ENCODE measurements around the gene LRP1B. TPM values are rescaled to one million over a fixed set of nuclear protein-coding genes. Genes with fewer than 3 reads are reported as not detected.

The LRP1B gene
- polyA plus RNA-seq, 2 of the 4 experiments (the other 2 are of a cell fraction) = 0.03 TPM; not detected in 1

DNA sequence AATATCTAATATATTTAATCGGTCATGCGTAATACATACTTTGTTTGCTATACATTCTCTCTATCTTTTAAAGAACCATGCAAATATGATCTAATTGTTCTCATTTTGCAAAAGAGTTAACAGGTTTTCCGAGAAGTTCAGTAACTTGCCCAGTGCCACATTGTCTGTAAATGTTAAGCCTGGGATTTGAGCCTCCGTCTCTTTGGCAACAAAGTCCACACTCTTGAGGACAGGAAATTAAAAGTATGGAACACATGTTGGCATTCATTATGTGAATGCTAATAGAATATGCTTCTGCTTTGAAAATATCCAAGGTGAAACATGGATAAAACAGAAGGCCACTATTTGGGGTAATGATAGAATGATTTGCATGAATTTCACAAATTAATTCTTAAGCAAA is 85.2 kb downstream of the LRP1B start:
- no peak for TF ChIP-seq TP53 (CRISPR knock-in tag; IDR thresholded peaks at IDR 0.05)
- TF ChIP-seq FOSL2 (IDR thresholded peaks at IDR 0.05) = no peak
- TF ChIP-seq FOSL2 (CRISPR knock-in tag; IDR thresholded peaks at IDR 0.05) = no peak
- ChIA-PET POLR2A (no interaction called here), CTCF (no interaction called here)
- H3K4me1 ChIP-seq = no peaks in the 10 kb centered on the region
- H3K27ac ChIP-seq = no peak overlapping the region
- FAIRE-seq = no peak
- no peaks in the 10 kb centered on the region for H3K9me3 ChIP-seq
- 53% methylated on average over 4 of the region's 4 CpGs for WGBS (ENCODE audit: missing lambda C conversion rate)
- H3K4me2 ChIP-seq = no peak overlapping the region
- ATAC-seq = no peak
- H3K4me3 ChIP-seq = no peak overlapping the region
- no peak for DNase-seq (ENCODE audit: low read depth in 1 of 2, low spot score in 1 of 2)

GRCh38 chr2:142044197-142044596 is 86.6 kb downstream of the LRP1B start:
- 4% methylated on average over 3 of the region's 3 CpGs for WGBS (ENCODE audit: missing lambda C conversion rate)
- FAIRE-seq (no peak), DNase-seq (ENCODE audit: low read depth in 1 of 2, low spot score in 1 of 2) (no peak), ATAC-seq (no peak)
- H3K4me1 ChIP-seq = no peaks in the 10 kb centered on the region
- ChIA-PET CTCF (no interaction called here), POLR2A (no interaction called here)
- H3K27ac ChIP-seq = no peak overlapping the region
- no peak overlapping the region for H3K4me2 ChIP-seq
- no peaks in the 10 kb centered on the region for H3K9me3 ChIP-seq
- TF ChIP-seq BHLHE40 (IDR thresholded peaks at IDR 0.05; ENCODE audit: low read depth, low read length) (no peak), ELK1 (IDR thresholded peaks at IDR 0.05; ENCODE audit: low read depth, low read length) (no peak), MAFK (IDR thresholded peaks at IDR 0.05; ENCODE audit: partially characterized antibody) (no peak)
- H3K4me3 ChIP-seq = no peak overlapping the region

GRCh38 chr2:142042536-142043199 is 88.1 kb downstream of the LRP1B start:
- H3K9me3 ChIP-seq = no peaks in the 10 kb centered on the region
- TF ChIP-seq FOSB (CRISPR knock-in tag; IDR thresholded peaks at IDR 0.05) = no peak
- TF ChIP-seq NR3C1 (IDR thresholded peaks at IDR 0.05) = no peak
- TF ChIP-seq ZSCAN20 (CRISPR knock-in tag; IDR thresholded peaks at IDR 0.05) = no peak
- TF ChIP-seq EP300 (IDR thresholded peaks at IDR 0.05) = no peak
- no peak for TF ChIP-seq MAZ (IDR thresholded peaks at IDR 0.05; ENCODE audit: borderline replicate concordance, low read depth, low read length)
- TF ChIP-seq PBX3 (IDR thresholded peaks at IDR 0.05) = no peak
- no peak for FAIRE-seq
- H3K4me2 ChIP-seq = no peak overlapping the region
- no peak for ATAC-seq
- ChIA-PET CTCF (no interaction called here), POLR2A (no interaction called here)
- H3K4me1 ChIP-seq = no peaks in the 10 kb centered on the region
- no peak overlapping the region for H3K27ac ChIP-seq
- DNase-seq (ENCODE audit: low read depth in 1 of 2, low spot score in 1 of 2) = no peak
- H3K4me3 ChIP-seq = no peak overlapping the region
- 6% methylated on average over 1 of the region's 1 CpG for WGBS (ENCODE audit: missing lambda C conversion rate)

DNA sequence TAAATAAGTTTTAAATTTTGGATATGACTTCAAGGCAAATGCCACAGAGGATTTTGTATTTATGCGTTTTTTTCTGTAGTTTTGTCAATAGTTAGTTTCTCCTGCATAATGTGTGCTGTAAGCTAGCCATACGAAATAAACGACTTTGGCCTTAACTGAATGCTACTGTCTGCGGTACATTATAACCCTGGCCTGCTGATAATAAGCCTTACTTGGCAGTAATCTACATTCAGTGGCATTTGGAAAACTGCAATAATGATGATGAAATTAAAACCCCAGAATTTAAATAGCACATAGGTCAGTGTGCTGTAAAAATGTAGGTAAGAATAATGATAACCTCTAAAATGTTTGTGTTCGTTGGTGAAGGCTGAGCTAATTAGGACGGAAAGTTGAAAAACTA is 88.8 kb downstream of the LRP1B start:
- Histone ChIP-seq H3K4me3 (no peak overlapping the region), H3K4me2 (no peak overlapping the region), H3K27ac (no peak overlapping the region), H3K9me3 (no peaks in the 10 kb centered on the region), H3K4me1 (no peaks in the 10 kb centered on the region)
- ChIA-PET CTCF (no interaction called here), POLR2A (no interaction called here)
- FAIRE-seq (no peak), DNase-seq (ENCODE audit: low read depth in 1 of 2, low spot score in 1 of 2) (no peak), ATAC-seq (no peak)
- no peak for TF ChIP-seq EHMT2 (IDR thresholded peaks at IDR 0.05; ENCODE audit: low read depth)
- no peak for TF ChIP-seq BHLHE40 (IDR thresholded peaks at IDR 0.05; ENCODE audit: low read depth, low read length)
- TF ChIP-seq EHF (CRISPR knock-in tag; IDR thresholded peaks at IDR 0.05) = no peak
- 24% methylated on average over 6 of the region's 6 CpGs for WGBS (ENCODE audit: missing lambda C conversion rate)

DNA sequence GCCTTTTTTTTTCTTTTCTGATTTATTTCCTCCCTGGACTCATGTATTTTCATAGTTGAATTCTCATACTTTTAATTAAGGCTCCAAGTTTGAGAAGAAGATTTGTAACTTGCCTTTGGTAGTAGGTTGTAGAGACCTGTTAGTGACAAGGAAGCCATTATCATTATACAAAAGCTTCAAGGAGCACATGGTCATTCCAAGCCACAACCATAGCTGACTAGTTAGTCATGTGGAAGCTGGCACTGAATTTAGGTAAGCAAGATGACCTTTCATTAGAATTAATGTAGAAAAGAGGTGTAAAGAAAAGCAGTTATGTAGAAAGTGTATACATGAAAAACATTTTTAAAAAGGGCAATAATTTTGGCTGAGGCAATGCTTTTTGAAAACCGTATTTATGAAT is 89.7 kb downstream of the LRP1B start:
- FAIRE-seq (no peak), DNase-seq (ENCODE audit: low read depth in 1 of 2, low spot score in 1 of 2) (no peak)
- H3K27ac ChIP-seq = no peak overlapping the region

More for the DNA sequence above, 89.7 kb downstream of the LRP1B start:
- ChIA-PET CTCF (no interaction called here), POLR2A (no interaction called here)
- Histone ChIP-seq H3K4me1 (no peaks in the 10 kb centered on the region), H3K4me3 (no peak overlapping the region), H3K4me2 (no peak overlapping the region), H3K9me3 (no peaks in the 10 kb centered on the region)
- 30% methylated on average over 1 of the region's 1 CpG for WGBS (ENCODE audit: missing lambda C conversion rate)
- TF ChIP-seq, protein P1, sequence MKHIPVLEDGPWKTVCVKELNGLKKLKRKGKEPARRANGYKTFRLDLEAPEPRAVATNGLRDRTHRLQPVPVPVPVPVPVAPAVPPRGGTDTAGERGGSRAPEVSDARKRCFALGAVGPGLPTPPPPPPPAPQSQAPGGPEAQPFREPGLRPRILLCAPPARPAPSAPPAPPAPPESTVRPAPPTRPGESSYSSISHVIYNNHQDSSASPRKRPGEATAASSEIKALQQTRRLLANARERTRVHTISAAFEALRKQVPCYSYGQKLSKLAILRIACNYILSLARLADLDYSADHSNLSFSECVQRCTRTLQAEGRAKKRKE (CRISPR knock-in tag; IDR thresholded peaks at IDR 0.05; ENCODE audit: low read depth) = no peak
- no peak for ATAC-seq

Measured in A549 (cell line).